GM23338 (cell line): ENCODE results near the gene REEP1. TPM values are rescaled to one million over a fixed set of nuclear protein-coding genes. Genes with fewer than 3 reads are reported as not detected.

Experiments used
- ATAC-seq: fragments of 200-7000 bp; cut with Tn5 transposase; 3 replicates; pipeline ENCODE4 v1.9.1; 2020
- DNase-seq: peaks from one replicate; pipeline ENCODE4 v3.0.0-alpha.2; 2015; ENCODE audit warnings: low spot score
- H2AFZ ChIP-seq: fragments of 200-600 bp; sonication (generic); 2 replicates; pipeline ENCODE4 v1.8.0; 2016; ENCODE audit warnings: antibody characterized with exemption, mild to moderate bottlenecking, moderate library complexity
- H3F3A ChIP-seq: fragments of 200-600 bp; sonication (generic); replicated peaks from 2 replicates; pipeline ENCODE4 v1.8.0; 2017; ENCODE audit warnings: antibody characterized with exemption, mixed run types, low read depth
- H3K27ac ChIP-seq: fragments of 200-600 bp; sonication (generic); 2 replicates; pipeline ENCODE4 v1.6.1; 2016; ENCODE audit warnings: low read depth
- H3K27me3 ChIP-seq: fragments of 200-600 bp; sonication (generic); 2 replicates; pipeline ENCODE4 v1.8.0; 2016; ENCODE audit warnings: mild to moderate bottlenecking, mixed run types, moderate library complexity; ENCODE audit not compliant: insufficient read depth
- H3K36me3 ChIP-seq: fragments of 200-600 bp; sonication (generic); 2 replicates; pipeline ENCODE4 v1.8.0; 2016; ENCODE audit warnings: mild to moderate bottlenecking; ENCODE audit not compliant: insufficient read depth
- H3K4me1 ChIP-seq: fragments of 200-600 bp; sonication (generic); 2 replicates; pipeline ENCODE4 v1.8.0; 2016; ENCODE audit warnings: mild to moderate bottlenecking, moderate library complexity; ENCODE audit not compliant: insufficient read depth
- H3K4me2 ChIP-seq: fragments of 200-600 bp; sonication (generic); 2 replicates; pipeline ENCODE4 v1.7.1; 2017; ENCODE audit warnings: mixed run types
- H3K4me3 ChIP-seq: fragments of 200-600 bp; sonication (generic); 2 replicates; pipeline ENCODE4 v1.6.1; 2016; ENCODE audit warnings: mixed run types
- H3K79me2 ChIP-seq: fragments of 200-600 bp; sonication (generic); replicated peaks from 2 replicates; pipeline ENCODE4 v1.8.0; 2017; ENCODE audit warnings: mild to moderate bottlenecking; ENCODE audit not compliant: insufficient read depth
- H3K9me2 ChIP-seq: fragments of 200-600 bp; sonication (generic); 2 replicates; pipeline ENCODE4 v1.8.0; 2017; ENCODE audit not compliant: insufficient read depth
- H4K20me1 ChIP-seq: fragments of 200-600 bp; sonication (generic); replicated peaks from 2 replicates; pipeline ENCODE4 v1.8.0; 2017; ENCODE audit warnings: mild to moderate bottlenecking; ENCODE audit not compliant: insufficient read depth
- H3K27ac Mint-ChIP-seq: 2 replicates; pipeline ENCODE4 v1.8.0; 2020; ENCODE audit warnings: inconsistent platforms, mild to moderate bottlenecking, moderate library complexity, mixed read lengths
- H3K27me3 Mint-ChIP-seq: 3 replicates; pipeline ENCODE4 v1.8.0; 2022; ENCODE audit warnings: low read depth, mild to moderate bottlenecking, moderate library complexity, mixed read lengths, inconsistent platforms; ENCODE audit not compliant: insufficient read depth, poor library complexity
- H3K36me3 Mint-ChIP-seq: 3 replicates; pipeline ENCODE4 v1.8.0; 2021; ENCODE audit warnings: low read depth, mild to moderate bottlenecking, inconsistent platforms, moderate library complexity, mixed read lengths
- H3K4me1 Mint-ChIP-seq: 3 replicates; pipeline ENCODE4 v1.8.0; 2020; ENCODE audit warnings: mild to moderate bottlenecking, inconsistent platforms, mixed read lengths
- H3K4me3 Mint-ChIP-seq: 3 replicates; pipeline ENCODE4 v1.8.0; 2021; ENCODE audit warnings: moderate library complexity, mild to moderate bottlenecking, inconsistent platforms, mixed read lengths
- H3K9me3 Mint-ChIP-seq: 3 replicates; pipeline ENCODE4 v1.8.0; 2020; ENCODE audit warnings: moderate library complexity, mild to moderate bottlenecking, inconsistent platforms, mixed read lengths
- CREB1 ChIP-seq: fragments of 250-450 bp; sonication (Bioruptor Pico); IDR thresholded peaks from 2 replicates; pipeline ENCODE4 v1.5.0; 2020; ENCODE audit warnings: low read depth, mild to moderate bottlenecking, moderate library complexity
- CTCF ChIP-seq, 2 experiments: fragments of 200-600 bp in 1 of 2; sonication (generic) in 1 of 2; conservative IDR thresholded peaks; 2 replicates each; pipeline versions ENCODE4 v1.5.1 to v1.6.1; 2016 to 2017; ENCODE audit warnings: antibody characterized with exemption in 2 of 2, low read depth in 2 of 2, mild to moderate bottlenecking in 2 of 2, moderate library complexity in 1 of 2
- ETS1 ChIP-seq: IDR thresholded peaks from 2 replicates; pipeline ENCODE4 v1.6.1; 2016; ENCODE audit warnings: antibody characterized with exemption
- EZH2 ChIP-seq: fragments of 200-600 bp; sonication (generic); IDR thresholded peaks from one replicate; pipeline ENCODE4 v1.8.0; 2017; ENCODE audit warnings: antibody characterized with exemption, mild to moderate bottlenecking, low read depth; ENCODE audit not compliant: unreplicated experiment
- EZH2phosphoT487 ChIP-seq: fragments of 200-600 bp; sonication (generic); IDR thresholded peaks from one replicate; pipeline ENCODE4 v1.8.1; 2018; ENCODE audit warnings: antibody characterized with exemption; ENCODE audit not compliant: unreplicated experiment
- JUNB ChIP-seq: IDR thresholded peaks from one replicate; pipeline ENCODE4 v1.6.1; 2016; ENCODE audit warnings: antibody characterized with exemption; ENCODE audit not compliant: unreplicated experiment
- NANOG ChIP-seq: IDR thresholded peaks from 2 replicates; pipeline ENCODE4 v1.6.1; 2016; ENCODE audit warnings: antibody characterized with exemption, borderline replicate concordance
- POLR2AphosphoS5 ChIP-seq: IDR thresholded peaks from 2 replicates; pipeline ENCODE4 v1.6.1; 2016; ENCODE audit warnings: antibody characterized with exemption, low read depth
- REST ChIP-seq: IDR thresholded peaks from one replicate; pipeline ENCODE4 v1.6.1; 2018; ENCODE audit warnings: antibody characterized with exemption; ENCODE audit not compliant: unreplicated experiment
- STAT1 ChIP-seq: IDR thresholded peaks from one replicate; pipeline ENCODE4 v1.6.1; 2016; ENCODE audit warnings: antibody characterized with exemption; ENCODE audit not compliant: unreplicated experiment
- ZNF114 ChIP-seq: fragments of 250-450 bp; sonication (Bioruptor Pico); IDR thresholded peaks from 2 replicates; pipeline ENCODE4 v1.5.0; 2020; ENCODE audit warnings: mild to moderate bottlenecking, moderate library complexity
- ZNF331 ChIP-seq: fragments of 250-450 bp; sonication (Bioruptor Pico); IDR thresholded peaks from 2 replicates; pipeline ENCODE4 v1.5.0; 2020; ENCODE audit warnings: low read depth, mild to moderate bottlenecking, moderate library complexity
- polyA plus RNA-seq: library from polyadenylated mRNA; unstranded; fragments of >200 nt; fragmentation: Nextera tagmentation; extraction: Ambion mirVana; gene quantifications from 2 replicates; pipeline ENCODE4 v1.2.1, GENCODE V29; 2016
- total RNA-seq: library from RNA; depleted of rRNA; stranded (reverse); fragments of >200 nt; shearing (Covaris generic); gene quantifications from 2 replicates; pipeline ENCODE4 v1.2.3, GENCODE V29; 2014

The REEP1 gene
- total and polyA plus RNA-seq, 2 experiments from 2014 or later, result 1.6 to 1.8 TPM

GRCh38 chr2:86233436-86233835, 104.0 kb downstream of the REEP1 start:
- Mint-ChIP-seq H3K4me1 (peaks cover 19% of the 10 kb centered on the region), H3K4me3 (no peak overlapping the region), H3K27ac (no peak overlapping the region), H3K36me3 (no peaks in the 10 kb centered on the region), H3K9me3 (no peaks in the 10 kb centered on the region), H3K27me3 (peaks cover 6% of the 10 kb centered on the region)
- Histone ChIP-seq H3F3A (no peaks in the 10 kb centered on the region), H3K27me3 (no peaks in the 10 kb centered on the region), H4K20me1 (no peaks in the 10 kb centered on the region), H3K4me3 (no peak overlapping the region), H3K9me2 (no peaks in the 10 kb centered on the region), H3K79me2 (no peaks in the 10 kb centered on the region), H2AFZ (no peak overlapping the region), H3K4me2 (no peak overlapping the region), H3K4me1 (peaks cover 7% of the 10 kb centered on the region; the same call in 1 of the 2 replicates), H3K36me3 (no peaks in the 10 kb centered on the region), H3K27ac (no peak overlapping the region)
- ATAC-seq (peak; percentile 35; the same call in 2 of the 3 replicates), DNase-seq (no peak)
- TF ChIP-seq CREB1 (CRISPR knock-in tag) (no peak), EZH2phosphoT487 (no peak)

- Histone ChIP-seq H3K4me1 (peaks cover 7% of the 10 kb centered on the region; the same call in 1 of the 2 replicates), H4K20me1 (no peaks in the 10 kb centered on the region), H3F3A (no peaks in the 10 kb centered on the region), H3K9me2 (no peaks in the 10 kb centered on the region), H2AFZ (no peak overlapping the region), H3K4me3 (no peak overlapping the region), H3K36me3 (no peaks in the 10 kb centered on the region), H3K79me2 (no peaks in the 10 kb centered on the region), H3K4me2 (no peak overlapping the region), H3K27me3 (no peaks in the 10 kb centered on the region), H3K27ac (no peak overlapping the region)
- H3K4me3 Mint-ChIP-seq, result no peak overlapping the region
- DNase-seq (no peak), ATAC-seq (no peak)
- H3K36me3 Mint-ChIP-seq, result no peaks in the 10 kb centered on the region
- H3K27ac Mint-ChIP-seq, result no peak overlapping the region
- no peaks in the 10 kb centered on the region for H3K9me3 Mint-ChIP-seq
- peaks cover 6% of the 10 kb centered on the region for H3K27me3 Mint-ChIP-seq
- peaks cover 18% of the 10 kb centered on the region for H3K4me1 Mint-ChIP-seq
- TF ChIP-seq EZH2 (no peak), POLR2AphosphoS5 (no peak), JUNB (no peak), STAT1 (no peak), ZNF331 (no peak), CTCF (conservative IDR thresholded peaks at IDR 0.05; ENCODE audit: low read depth in 2 of 2) (no peak), ETS1 (no peak), ZNF114 (CRISPR knock-in tag) (no peak), REST (no peak), EZH2phosphoT487 (no peak), NANOG (no peak)
Observed at GRCh38 chr2:86232910-86233309, 104.5 kb downstream of the REEP1 start.
